Stimulated activated CD8-positive, alpha-beta memory T cell treated with anti-CD3 and anti-CD28 coated beads, Interleukin-7, amount 100 ng/mL, for 48 hours (primary cell): Measurements from ENCODE around the gene RIPK1.
"Not testable (repeated sequence)": the region's sequence is repeated elsewhere in the genome, so short reads cannot be mapped to it uniquely, and the experiment has no call there.

Experiments
- DNase-seq, 2 donors: peaks; one replicate each; pipeline ENCODE4 v3.0.0-alpha.2; 2020; ENCODE audit warnings: low read depth in 1 of 2; ENCODE audit errors: extremely low read depth in 1 of 2

The RIPK1 gene

DNA sequence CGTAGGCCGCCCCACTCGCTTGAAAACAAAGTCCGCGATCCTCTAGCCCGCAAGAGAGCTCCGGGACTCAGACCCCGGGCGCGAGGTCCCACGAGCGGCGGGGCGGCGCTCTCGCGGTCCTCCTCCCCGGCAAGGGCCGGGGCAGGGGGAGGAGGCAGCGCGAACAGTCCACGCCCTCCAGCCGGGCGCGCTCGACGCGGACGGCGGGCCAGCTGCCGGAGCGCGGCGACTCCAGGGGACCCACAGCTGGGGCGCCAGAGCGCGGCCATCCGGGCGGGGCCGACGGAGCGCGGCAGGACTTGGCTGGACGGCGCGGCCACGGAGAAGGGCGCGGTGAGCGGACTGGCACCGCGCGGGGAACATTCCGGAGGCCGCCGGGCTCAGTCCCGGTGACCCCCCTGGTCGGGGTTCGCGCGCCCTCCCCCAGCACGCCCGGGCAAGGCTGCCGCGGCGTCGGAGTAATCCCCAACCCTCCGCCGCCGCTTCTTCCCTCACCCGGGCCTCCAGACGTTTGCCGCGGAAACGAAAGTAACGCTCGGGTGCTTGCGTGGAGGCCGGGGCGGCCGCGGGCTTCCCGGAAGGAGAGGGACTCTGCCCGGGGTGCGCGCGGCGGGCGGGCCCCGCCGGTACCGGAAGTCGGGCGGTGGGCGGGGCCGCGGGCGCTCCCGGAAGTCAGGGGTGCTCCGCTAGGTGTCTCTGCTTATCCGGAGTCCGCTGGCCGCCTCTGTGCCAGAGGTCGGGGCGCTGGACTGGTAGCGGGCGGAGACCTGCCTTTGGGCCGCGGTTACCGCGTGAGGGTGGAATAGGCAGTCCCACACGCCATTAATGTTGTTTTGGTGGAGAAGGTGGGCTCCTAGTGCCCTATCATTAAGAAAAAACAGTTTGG is at the start of gene RIPK1:
RIPK1 (plus strand) TSS at position 166 of the 886 bp plus-strand sequence. CDS start 8,330 bp downstream, outside the sequence.
- peak; percentile 89 to 90 for DNase-seq

DNA sequence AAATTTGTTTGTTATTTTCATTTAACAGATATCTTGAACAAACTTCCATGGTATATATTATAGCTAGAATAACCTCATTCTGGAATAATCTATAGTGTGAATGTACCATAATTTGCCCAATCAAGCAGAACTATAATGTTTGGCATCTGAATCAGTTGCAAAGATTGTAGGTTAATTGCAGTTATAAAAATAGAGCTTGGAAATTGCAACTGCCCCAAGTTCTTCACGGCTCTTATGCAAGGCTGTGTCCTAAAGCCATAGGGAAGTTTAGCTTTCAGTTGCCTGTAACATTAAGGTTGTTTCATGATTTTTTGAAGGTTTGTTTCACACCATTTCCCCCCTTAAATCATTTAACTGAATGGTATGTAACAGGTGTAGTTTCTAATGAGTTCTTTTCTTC is 49.2 kb upstream of the RIPK1 start:
- no peak for DNase-seq

DNA sequence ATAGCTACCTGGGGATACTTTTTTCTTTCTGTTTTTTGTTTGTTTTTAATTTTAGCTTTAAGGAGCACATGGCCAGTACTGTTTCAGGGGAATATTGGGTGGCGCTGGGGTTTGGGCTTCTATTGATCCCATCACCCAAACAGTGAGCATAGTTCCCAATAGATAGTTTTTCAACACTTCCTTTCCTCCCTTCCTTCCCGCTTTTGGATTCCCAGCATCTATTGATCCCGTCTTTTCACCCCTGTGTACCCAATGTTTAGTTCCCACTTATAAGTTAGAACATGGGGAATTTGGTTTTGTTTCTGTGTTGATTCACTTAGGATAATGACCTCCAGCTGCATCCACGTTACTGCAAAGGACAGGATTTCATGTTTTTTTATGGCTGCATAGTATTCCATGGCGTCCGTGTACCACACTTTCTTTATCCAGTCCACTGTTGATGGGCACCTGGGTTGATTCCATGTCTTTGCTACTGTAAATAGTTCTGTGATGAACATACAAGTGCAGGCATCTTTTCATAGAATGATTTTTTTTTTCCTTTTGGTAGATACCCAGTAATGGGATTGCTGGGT is 48.5 kb upstream of the RIPK1 start:
- no peak for DNase-seq

DNA sequence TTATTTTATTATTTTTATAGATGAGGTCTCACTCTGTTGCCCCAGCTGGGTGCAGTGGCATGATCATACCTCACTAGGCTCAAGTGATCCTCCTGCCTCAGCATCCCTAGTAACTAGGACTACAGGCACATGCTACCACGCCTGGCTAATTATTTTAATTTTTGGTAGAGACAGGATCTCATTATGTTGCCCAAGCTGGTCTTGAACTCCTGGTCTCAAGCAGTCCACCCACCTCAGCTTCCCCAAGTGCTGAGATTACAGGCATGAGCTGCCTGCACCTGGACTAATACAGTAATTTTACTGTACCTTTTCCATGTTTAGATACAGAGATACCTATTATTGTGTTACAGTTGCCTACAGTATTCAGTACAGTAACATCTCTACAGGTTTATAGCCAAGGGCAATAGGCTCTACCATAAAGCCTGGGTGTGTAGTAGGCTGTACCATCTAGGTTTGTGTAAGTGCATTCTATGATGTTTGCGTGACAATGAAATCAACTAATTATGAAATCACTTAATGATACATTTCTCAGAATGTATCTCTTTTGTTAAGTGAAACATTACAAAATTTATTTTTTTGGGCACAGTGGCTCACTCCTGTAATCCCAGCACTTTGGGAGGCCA is 47.2 kb upstream of the RIPK1 start:
- DNase-seq = not testable (repeated sequence)

DNA sequence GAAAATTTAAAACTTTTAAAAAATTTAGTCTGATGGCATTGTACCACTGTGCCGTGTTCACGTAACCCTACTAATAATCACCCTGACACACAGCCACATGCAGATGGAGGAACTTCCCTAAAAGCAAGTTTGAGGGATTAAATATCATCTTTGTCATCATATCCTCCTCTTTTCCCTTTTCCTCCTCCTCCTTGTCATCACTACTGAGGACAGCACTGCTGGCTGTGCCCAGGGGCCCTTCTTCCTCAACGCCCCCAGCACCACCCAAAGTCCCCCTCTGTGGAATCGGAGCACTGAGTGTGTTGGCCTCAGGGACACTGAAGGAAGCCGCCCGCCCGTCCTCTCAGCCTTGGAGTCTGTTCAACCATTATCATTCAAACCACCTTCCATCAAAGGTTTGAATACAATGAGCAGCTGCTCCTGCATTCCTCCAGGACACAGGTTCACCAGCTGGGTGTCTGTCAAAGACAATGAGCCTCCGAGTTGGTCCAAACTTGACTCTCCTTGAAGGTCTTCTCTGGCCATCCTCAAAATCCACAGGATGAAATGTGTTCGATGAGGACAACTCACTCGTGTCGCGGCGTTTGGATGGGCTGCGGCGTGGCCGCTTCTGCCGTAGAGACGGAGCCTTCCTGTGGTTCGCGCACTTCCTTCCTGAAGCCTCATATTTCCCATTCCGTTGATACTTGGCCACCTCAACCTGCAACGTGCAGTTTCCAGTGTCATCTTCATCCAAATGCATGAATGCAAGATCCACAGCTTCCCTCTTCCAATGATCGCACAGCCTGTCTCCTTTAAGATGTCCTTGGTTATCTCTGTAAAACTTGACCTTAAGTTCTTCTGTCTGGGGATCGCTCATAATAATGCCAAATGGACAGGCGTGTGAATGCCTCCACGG is 45.3 kb upstream of the RIPK1 start:
- DNase-seq = no peak

DNA sequence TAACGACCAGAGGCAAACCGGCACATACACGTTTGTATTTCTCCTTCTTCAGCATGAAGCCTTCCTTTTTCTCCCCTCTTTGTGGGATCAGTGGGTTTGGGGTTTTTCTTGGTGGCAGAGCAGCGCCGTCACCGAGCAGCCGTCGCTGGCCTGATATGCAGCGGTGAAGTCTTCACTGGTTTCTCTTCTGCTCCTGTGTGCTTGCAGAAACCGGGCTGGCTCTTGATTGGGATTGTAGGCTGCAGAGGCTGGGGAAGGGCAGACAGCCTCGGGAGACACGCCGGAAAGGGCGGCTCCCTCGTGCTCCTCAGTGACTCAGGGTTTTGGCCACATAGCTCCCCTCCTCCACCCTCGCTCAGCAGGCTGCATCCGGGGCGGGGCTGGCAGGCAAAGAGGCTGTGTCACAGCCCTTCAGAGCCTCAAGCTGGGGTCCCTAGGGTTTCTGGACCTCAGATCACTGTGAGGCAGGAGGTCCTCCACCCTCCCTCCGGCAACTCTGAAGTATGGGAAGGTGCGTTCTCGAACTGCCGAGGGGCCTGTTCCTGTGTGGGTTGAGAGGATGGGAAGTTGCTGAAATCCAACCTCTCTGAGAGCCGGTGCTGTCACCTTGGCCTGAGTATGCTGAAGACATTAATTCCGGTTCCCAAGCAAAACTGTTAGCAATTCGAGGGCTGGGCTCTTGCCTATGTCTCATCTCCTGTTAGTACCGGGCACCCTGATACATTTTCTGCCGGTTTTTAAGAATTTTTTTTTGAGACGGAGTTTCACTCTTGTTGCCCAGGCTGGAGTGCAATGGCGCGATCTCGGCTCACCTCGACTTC is 44.4 kb upstream of the RIPK1 start:
- DNase-seq = peak; percentile 73 to 90

DNA sequence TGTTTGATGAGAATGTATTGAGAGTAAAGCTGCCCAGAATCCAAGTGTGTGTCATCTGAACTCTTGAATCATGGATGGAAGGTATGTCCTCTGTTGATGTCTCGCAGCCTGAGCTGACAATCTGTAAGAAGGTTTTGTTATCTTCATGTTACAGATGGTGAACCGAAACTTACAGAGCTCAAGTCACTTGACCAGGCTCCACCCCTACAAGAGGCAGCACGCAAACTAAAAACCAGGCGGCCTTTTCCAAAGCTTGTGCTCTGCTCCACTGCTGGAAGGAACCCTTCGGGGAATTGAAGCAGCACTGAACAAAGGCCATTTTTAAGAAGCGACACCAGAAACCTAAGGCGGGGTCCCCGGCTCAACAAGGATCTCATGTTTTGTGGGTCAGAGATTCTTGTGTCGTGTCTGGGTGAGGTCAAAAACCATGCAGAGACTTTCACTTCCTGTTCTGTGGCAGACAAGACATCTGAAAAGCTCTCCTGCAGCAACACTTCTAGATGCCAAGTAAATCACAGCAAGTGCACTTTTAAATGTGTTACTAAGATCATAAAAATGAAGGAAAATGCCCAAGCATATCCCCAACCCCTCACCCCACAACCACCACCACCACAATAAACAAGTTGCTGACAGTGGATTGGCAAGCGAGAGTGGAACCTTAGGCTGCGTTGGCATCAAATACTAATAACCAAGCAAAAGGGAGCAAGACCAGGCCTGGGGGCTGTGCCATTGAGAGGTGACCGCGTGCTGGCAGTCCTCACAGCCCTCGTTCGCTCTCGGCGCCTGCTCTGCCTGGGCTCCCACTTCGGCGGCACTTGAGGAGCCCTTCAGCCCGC is 41.3 kb upstream of the RIPK1 start:
- DNase-seq = no peak

DNA sequence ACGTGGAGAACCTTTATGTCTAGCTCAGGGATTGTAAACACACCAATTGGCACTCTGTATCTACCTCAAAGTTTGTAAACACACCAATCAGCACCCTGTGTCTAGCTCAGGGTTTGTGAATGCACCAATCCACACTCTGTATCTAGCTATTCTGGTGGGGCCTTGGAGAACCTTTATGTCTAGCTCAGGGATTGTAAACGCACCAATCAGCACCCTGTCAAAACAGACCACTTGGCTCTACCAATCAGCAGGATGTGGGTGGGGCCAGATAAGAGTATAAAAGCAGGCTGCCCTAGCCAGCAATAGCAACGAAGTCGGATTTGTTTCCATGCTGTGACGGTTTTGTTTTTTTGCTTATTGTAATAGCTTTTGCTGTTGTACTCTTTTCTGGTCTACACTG is 40.1 kb upstream of the RIPK1 start:
- not testable (repeated sequence) for DNase-seq

DNA sequence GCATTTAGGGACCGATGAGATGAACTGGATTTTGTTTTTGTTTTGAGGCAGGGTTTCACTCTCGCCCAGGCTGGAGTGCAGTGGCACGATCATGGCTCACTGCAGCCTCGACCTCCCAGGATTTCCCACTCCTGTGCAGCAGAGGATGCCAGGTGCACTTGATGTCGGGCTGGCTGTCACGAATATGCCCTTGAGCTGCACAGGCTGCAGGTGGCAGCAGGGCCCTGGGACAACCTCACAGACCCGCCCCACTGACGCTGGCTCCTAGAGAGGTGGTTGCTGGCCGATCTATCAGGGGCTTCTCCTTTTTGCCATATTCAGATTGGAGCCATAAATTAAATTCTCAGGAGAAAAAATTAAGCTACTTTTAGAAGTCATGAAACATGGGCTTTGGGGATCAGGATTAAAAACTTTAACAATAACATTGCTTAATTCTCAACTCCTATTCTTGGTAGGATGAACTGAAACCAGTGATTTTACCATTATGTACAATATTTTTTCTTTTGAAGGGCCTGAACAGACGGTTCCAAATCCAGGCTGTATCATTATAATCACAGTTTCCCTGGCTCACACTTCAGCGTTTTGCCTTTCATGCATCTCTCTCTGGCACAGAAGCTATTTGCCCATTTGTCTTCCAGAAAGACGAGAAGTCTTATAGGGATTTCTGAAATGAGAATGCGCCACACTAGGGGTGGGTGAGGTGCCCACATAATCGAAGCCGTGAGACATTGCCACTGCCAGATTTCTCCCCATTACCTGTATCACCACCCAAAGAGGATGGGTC is 36.2 kb upstream of the RIPK1 start:
- DNase-seq = no peak

DNA sequence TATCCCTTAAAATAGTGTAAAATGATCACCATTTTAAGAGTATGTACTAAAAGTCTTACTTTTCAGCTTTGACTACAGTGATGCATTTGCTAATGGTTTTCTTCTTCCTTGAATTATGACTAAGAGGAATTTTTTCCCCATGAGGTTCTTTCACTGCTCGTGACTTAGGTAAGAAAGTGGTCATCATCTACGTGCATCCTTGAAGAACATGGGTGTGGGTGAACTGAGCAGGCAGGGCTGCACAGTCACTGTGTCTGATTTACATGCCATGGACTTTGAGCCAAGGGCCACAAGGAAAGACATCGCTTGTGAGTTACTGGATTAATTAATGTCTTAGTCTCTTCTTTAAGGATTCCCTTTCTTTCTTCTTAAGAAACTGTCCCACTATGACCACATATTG is 35.3 kb upstream of the RIPK1 start:
- no peak for DNase-seq

DNA sequence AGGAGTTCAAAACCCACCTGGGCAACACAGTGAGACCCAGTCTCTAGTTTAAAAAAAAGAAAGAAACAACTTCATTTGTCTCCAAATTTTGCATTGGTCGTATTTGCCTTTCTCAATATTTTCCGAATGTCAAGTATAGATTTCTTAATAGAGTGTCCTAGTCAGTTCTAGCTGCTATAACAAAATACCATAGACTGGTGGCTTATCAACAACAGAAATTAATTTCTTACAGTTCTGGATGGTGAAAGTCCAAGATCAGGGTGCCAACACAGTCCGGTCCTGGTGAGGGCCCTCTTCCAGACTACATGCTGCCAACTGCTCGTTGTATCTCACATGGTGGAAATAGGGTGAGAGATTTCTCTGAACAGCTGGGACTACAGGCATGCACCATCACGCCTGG is 34.6 kb upstream of the RIPK1 start:
- no peak for DNase-seq

DNA sequence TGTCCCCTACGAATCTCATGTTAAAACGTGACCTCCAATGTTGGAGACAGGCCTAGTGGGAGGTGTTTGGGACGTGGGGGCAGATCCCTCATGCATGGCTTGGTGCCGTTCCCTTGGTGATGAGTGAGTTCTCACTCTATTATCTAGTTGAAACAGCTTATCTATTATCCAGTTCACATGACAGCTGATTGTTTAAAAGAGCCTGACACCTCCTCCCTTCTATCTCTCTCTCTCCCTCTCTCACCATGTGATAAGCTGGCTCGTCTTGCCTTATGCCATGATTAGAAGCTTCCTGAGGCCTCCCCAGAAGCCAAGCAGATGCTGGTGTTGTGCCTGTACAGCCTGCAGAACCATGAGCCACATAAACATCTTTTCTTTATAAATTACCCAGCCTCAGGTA is 32.9 kb upstream of the RIPK1 start:
- DNase-seq = no peak

DNA sequence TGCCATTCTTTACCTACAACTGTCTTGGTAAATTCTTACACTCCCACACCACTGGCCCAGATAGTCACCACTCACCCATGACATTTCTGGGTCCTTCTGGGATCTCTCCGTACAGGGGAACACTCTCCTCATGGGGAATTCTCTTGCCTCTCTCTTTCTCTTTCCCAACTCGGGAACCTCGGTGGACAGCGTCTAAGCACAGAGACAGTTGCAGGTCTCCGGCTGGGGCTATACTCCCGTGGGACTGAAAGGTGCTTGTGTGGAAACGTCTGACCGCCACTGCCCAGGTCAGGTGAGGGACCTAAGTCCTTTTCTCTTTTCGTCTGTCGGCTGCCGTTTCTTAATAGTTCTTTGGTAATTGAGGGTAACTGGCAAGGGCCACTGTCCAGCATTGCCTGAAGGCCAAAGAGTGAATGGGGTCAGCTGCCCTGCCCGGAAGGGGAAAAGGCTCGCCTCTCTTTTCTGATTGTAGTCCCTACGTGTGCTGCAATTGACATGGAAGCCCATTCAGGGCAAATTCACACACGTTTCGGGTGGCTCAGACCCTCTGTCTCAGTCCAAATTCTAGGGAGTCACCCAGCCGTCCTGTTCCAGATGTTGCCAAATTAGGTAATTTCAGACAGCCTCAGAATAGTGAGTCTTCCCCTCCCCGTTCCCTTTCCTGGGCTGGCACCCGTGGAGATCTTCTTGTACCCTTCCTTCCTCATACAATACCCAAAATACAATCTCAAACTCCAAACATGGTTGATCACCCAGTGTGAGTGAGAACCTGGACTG is 31.2 kb upstream of the RIPK1 start:
- DNase-seq = no peak

DNA sequence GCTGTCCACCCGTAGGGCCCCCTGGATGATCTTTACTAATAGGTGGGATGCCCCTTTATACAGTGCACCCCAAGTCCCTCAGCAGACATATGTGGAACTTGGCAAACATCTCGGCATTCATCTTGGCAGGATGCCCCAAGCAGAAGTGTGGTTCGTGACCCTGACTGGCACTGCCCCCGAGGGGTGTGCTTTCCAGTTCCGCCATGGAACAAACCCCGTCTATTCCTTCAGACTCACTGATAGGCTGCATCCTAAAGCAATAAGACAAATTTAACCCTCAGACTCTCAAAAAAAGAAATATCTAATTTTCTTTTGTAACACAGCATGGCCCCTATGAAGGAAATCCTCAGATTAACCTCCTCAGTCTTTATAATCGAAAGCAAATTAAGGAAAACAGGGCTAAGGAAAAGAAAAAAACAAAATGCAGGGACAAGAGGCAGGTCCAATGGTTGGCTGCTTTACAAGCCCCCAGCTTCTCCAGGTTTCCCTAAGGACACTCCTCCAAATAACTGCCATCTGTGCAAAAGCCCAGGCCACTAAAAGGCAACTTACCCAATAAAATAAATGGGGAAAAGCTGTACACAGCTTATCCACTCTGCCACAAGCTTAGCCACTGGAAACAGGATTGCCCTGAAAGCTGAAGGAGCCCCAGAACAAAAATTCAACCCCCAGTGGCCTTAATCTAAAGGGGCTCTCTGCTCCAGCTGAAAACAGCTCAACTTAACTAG is 30.5 kb upstream of the RIPK1 start:
- DNase-seq = no peak

DNA sequence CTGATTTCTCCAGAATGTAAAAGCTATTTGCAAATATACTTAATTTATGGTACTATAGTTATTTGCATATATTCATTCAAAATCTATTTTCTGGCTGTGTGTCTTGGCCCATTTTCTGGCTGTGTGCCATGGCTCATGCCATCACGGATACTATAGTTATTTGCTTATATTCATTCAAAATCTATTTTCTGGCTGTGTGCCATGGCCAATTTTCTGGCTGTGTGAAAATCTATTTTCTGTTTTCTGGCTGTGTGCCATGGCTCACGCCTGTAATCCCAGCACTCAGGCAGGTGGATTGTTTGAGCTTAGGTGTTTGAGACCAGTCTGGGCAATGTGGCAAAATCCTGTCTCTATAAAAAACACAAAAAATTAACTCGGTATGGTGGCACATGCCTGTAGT is 28.9 kb upstream of the RIPK1 start:
- DNase-seq = no peak

DNA sequence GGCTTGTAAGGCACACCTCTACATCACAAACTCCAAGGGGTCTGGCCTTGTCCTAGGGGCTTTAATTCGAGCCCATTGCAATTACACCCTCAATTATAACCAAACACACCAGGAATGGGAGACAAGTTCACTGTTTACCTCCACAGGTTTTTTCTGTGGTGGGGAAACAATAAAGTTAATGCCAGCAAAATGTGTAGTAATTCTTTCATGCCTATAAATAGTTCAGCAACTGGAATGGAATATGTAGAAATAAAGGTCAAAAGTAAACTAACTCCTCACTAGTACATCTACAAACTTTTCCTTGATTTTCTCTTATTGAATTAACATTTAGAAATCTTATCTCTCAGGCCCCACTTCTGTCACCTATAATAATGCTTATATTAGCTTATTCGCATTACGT is 27.1 kb upstream of the RIPK1 start:
- no peak for DNase-seq

DNA sequence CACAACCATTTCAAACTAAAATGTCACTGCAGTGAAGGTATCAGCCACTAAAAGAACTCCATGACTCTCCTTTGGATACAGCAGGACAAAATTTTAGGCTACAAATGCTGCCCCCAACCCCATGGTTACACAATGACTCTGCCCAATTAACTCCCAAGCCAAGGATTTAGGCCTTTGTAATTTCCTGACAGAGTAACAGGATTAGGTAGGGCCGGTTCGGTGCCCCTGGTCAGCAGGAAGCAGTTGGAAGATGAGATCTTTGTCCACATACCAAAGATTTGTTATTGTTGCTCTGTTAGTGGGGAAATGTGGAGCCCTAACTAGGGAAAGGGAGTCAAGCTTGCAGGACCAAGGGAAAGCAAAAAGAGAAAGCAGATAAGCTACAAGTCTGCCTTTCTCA is 26.7 kb upstream of the RIPK1 start:
- DNase-seq = no peak
